Keratinocyte (primary cell): ENCODE data around the gene TXNRD2.

Experiments used
- CTCF ChIP-seq, 3 experiments: IDR thresholded peaks in 1 of 3; conservative IDR thresholded peaks in 1 of 3; optimal IDR thresholded peaks in 1 of 3; 2 replicates in 2 of 3; 3 replicates in 1 of 3; pipeline versions ENCODE3 to v1.5.1; 2011; ENCODE audit warnings: low read length in 3 of 3, mild to moderate bottlenecking in 3 of 3, moderate library complexity in 2 of 3, control low read depth in 1 of 3, inconsistent platforms in 1 of 3; ENCODE audit not compliant: insufficient read depth in 2 of 3; ENCODE audit errors: extremely low read depth in 1 of 3
- EZH2 ChIP-seq: IDR thresholded peaks from one replicate; pipeline ENCODE4 v1.6.1; 2012; ENCODE audit warnings: inconsistent platforms, mild to moderate bottlenecking, low read length, moderate library complexity

- no peak for TF ChIP-seq CTCF (optimal IDR thresholded peaks at IDR 0.05 in 1 of 3, IDR thresholded peaks at IDR 0.05 in 1 of 3, conservative IDR thresholded peaks at IDR 0.05 in 1 of 3; ENCODE audit: extremely low read depth in 1 of 3, insufficient read depth in 2 of 3, low read length in 3 of 3)
- no peak for TF ChIP-seq EZH2
Observed at GRCh38 chr22:19903031-19903430, 38.6 kb downstream of the TXNRD2 start.
